ENCODE data around the gene PRKCQ. TPM values are rescaled to one million over a fixed set of nuclear protein-coding genes. Genes with fewer than 3 reads are reported as not detected.
"Not testable (repeated sequence)": the region's sequence is repeated elsewhere in the genome, so short reads cannot be mapped to it uniquely, and the experiment has no call there.

The PRKCQ gene
- total and polyA plus RNA-seq, 4 donors, result 0.13 to 3.3 (median 0.45) TPM

- H3K9ac ChIP-seq (ENCODE audit: low read depth in 1 of 2, low read length in 2 of 2), result no peak overlapping the region
- WGBS, result 90% methylated on average over 7 of the region's 7 CpGs
Measured at GRCh38 chr10:6581778-6582228, 1.7 kb upstream of the PRKCQ start.

GRCh38 chr10:6581223-6581622 is 1.1 kb upstream of the PRKCQ start:
- H3K9me3 ChIP-seq (ENCODE audit: control insufficient read depth in 4 of 4, low read length in 3 of 4); DNase-seq (ENCODE audit: low spot score); H3K27ac ChIP-seq (ENCODE audit: low read depth in 1 of 2, low read length in 2 of 2); H3K27me3 ChIP-seq (ENCODE audit: control insufficient read depth in 4 of 4, insufficient read depth in 4 of 4, low read length in 3 of 4); H3K36me3 ChIP-seq (ENCODE audit: control insufficient read depth in 4 of 4, insufficient read depth in 3 of 4, low read depth in 1 of 4, low read length in 3 of 4): not testable (repeated sequence)
- Histone ChIP-seq H3K9ac (ENCODE audit: low read depth in 1 of 2, low read length in 2 of 2) (peak overlapping the region; percentile 77 to 88), H3K4me1 (ENCODE audit: control insufficient read depth in 4 of 4, insufficient read depth in 4 of 4, low read length in 3 of 4) (peaks cover 0 to 11% (median 6%) of the 10 kb centered on the region in 4 donors), H3K4me3 (ENCODE audit: low read depth in 1 of 3, low read length in 3 of 3) (peak overlapping the region in 2 of 3 donors; percentile 59 to 91)
- 47% methylated on average over 7 of the region's 7 CpGs for WGBS

More at GRCh38 chr10:6581778-6582228, 1.7 kb upstream of the PRKCQ start:
- no peak for DNase-seq (ENCODE audit: low spot score)
- H3K4me1 ChIP-seq (ENCODE audit: control insufficient read depth in 4 of 4, insufficient read depth in 4 of 4, low read length in 3 of 4), result peaks cover 0 to 11% (median 6%) of the 10 kb centered on the region in 4 donors
- peaks cover 0 to 3% (median 0%) of the 10 kb centered on the region in 4 donors for H3K27me3 ChIP-seq (ENCODE audit: control insufficient read depth in 4 of 4, insufficient read depth in 4 of 4, low read length in 3 of 4)
- H3K4me3 ChIP-seq (ENCODE audit: low read depth in 1 of 3, low read length in 3 of 3), result no peak overlapping the region
- no peak for TF ChIP-seq RAD21 (IDR thresholded peaks at IDR 0.05)
- TF ChIP-seq YY1 (IDR thresholded peaks at IDR 0.05), result no peak
- TF ChIP-seq JUND (IDR thresholded peaks at IDR 0.05), result no peak
- no peak for TF ChIP-seq HNF4G (IDR thresholded peaks at IDR 0.05)
- no peak for TF ChIP-seq MAX (IDR thresholded peaks at IDR 0.05)
- TF ChIP-seq HNF4A (conservative IDR thresholded peaks at IDR 0.05), result no peak
- no peak for TF ChIP-seq FOXA1 (IDR thresholded peaks at IDR 0.05)
- no peak for TF ChIP-seq NR2F2 (IDR thresholded peaks at IDR 0.05)
- TF ChIP-seq SP1 (IDR thresholded peaks at IDR 0.05), result no peak
- TF ChIP-seq FOXA2 (IDR thresholded peaks at IDR 0.05), result no peak
- no peak for TF ChIP-seq REST (IDR thresholded peaks at IDR 0.05)
- no peak for TF ChIP-seq GABPA (IDR thresholded peaks at IDR 0.05 in 1 of 2, conservative IDR thresholded peaks at IDR 0.05 in 1 of 2)
- no peak for TF ChIP-seq RXRA (IDR thresholded peaks at IDR 0.05)
- TF ChIP-seq EGR1 (IDR thresholded peaks at IDR 0.05; ENCODE audit: low read depth in 2 of 2), result no peak
- no peaks in the 10 kb centered on the region for H3K9me3 ChIP-seq (ENCODE audit: control insufficient read depth in 4 of 4, low read length in 3 of 4)
- no peak overlapping the region for H3K27ac ChIP-seq (ENCODE audit: low read depth in 1 of 2, low read length in 2 of 2)
- H3K36me3 ChIP-seq (ENCODE audit: control insufficient read depth in 4 of 4, insufficient read depth in 3 of 4, low read depth in 1 of 4, low read length in 3 of 4), result no peaks in the 10 kb centered on the region

- under 1% methylated on average over 56 of the region's 56 CpGs for WGBS
- H3K4me3 ChIP-seq (ENCODE audit: low read depth in 1 of 3, low read length in 3 of 3), result peak overlapping the region; percentile 59 to 91 (median 87)
- TF ChIP-seq HNF4A (conservative IDR thresholded peaks at IDR 0.05) (no peak), JUND (IDR thresholded peaks at IDR 0.05) (no peak), FOXA1 (IDR thresholded peaks at IDR 0.05) (no peak), RXRA (IDR thresholded peaks at IDR 0.05) (no peak), ZBTB33 (IDR thresholded peaks at IDR 0.05) (no peak), RAD21 (IDR thresholded peaks at IDR 0.05) (no peak), CTCF (IDR thresholded peaks at IDR 0.05; ENCODE audit: low read depth, low read length, missing input control) (peak; percentile 57)
- no peaks in the 10 kb centered on the region for H3K36me3 ChIP-seq (ENCODE audit: control insufficient read depth in 4 of 4, insufficient read depth in 3 of 4, low read depth in 1 of 4, low read length in 3 of 4)
- peak; percentile 88 for DNase-seq (ENCODE audit: low spot score)
- peak overlapping the region; percentile 77 to 88 for H3K9ac ChIP-seq (ENCODE audit: low read depth in 1 of 2, low read length in 2 of 2)
- H3K9me3 ChIP-seq (ENCODE audit: control insufficient read depth in 4 of 4, low read length in 3 of 4), result no peaks in the 10 kb centered on the region
- peak overlapping the region; percentile 70 to 78 for H3K27ac ChIP-seq (ENCODE audit: low read depth in 1 of 2, low read length in 2 of 2)
- peaks cover 0 to 3% (median 1%) of the 10 kb centered on the region in 4 donors for H3K27me3 ChIP-seq (ENCODE audit: control insufficient read depth in 4 of 4, insufficient read depth in 4 of 4, low read length in 3 of 4)
- H3K4me1 ChIP-seq (ENCODE audit: control insufficient read depth in 4 of 4, insufficient read depth in 4 of 4, low read length in 3 of 4), result peaks cover 0 to 11% (median 6%) of the 10 kb centered on the region in 4 donors
Measured at GRCh38 chr10:6580279-6581029, 378 bp upstream of the PRKCQ start.

All from liver (tissue), 9 donors.